ENCODE data around the gene HLA-B.
"Not testable (repeated sequence)": the region's sequence is repeated elsewhere in the genome, so short reads cannot be mapped to it uniquely, and the experiment has no call there.

HLA-B gene

GRCh38 chr6:31377029-31377428, 20.1 kb upstream of the HLA-B start:
- Mint-ChIP-seq H3K4me3 (no peak overlapping the region), H3K4me1 (no peaks in the 10 kb centered on the region), H3K27ac (no peak overlapping the region), H3K36me3 (ENCODE audit: low read depth) (no peaks in the 10 kb centered on the region), H3K27me3 (ENCODE audit: low read depth) (peaks cover 27% of the 10 kb centered on the region), H3K9me3 (peaks cover 3% of the 10 kb centered on the region)
- TF ChIP-seq, protein P1, sequence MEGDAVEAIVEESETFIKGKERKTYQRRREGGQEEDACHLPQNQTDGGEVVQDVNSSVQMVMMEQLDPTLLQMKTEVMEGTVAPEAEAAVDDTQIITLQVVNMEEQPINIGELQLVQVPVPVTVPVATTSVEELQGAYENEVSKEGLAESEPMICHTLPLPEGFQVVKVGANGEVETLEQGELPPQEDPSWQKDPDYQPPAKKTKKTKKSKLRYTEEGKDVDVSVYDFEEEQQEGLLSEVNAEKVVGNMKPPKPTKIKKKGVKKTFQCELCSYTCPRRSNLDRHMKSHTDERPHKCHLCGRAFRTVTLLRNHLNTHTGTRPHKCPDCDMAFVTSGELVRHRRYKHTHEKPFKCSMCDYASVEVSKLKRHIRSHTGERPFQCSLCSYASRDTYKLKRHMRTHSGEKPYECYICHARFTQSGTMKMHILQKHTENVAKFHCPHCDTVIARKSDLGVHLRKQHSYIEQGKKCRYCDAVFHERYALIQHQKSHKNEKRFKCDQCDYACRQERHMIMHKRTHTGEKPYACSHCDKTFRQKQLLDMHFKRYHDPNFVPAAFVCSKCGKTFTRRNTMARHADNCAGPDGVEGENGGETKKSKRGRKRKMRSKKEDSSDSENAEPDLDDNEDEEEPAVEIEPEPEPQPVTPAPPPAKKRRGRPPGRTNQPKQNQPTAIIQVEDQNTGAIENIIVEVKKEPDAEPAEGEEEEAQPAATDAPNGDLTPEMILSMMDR (IDR thresholded peaks at IDR 0.05; ENCODE audit: unreplicated experiment in 3 of 3) = no peak

DNA sequence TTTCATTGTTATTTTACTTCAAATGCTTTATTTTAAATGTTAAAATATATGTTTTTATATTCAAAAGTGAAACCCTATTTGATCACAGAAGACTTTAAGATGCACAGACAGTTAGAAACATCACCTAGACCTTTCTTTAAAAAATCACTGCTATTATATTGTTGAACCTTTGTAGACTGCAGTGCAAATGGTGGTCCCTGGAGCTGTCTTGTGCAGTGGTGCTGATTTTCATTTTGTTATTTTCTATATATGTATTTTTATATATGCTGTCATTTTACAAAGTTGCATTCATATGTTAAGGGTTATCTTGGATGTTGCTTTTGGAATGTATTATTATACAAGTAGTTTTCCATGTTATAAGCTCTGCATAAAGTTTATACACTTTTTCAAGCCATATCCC, 18.7 kb upstream of the HLA-B start:
- TF ChIP-seq, protein P1 (IDR thresholded peaks at IDR 0.05; ENCODE audit: unreplicated experiment in 3 of 3) = no peak
- peaks cover 5% of the 10 kb centered on the region for H3K9me3 Mint-ChIP-seq
- H3K4me1 Mint-ChIP-seq = no peaks in the 10 kb centered on the region
- peaks cover 27% of the 10 kb centered on the region for H3K27me3 Mint-ChIP-seq (ENCODE audit: low read depth)
- H3K4me3 Mint-ChIP-seq = no peak overlapping the region
- no peak overlapping the region for H3K27ac Mint-ChIP-seq
- H3K36me3 Mint-ChIP-seq (ENCODE audit: low read depth) = no peaks in the 10 kb centered on the region

- not testable (repeated sequence) for H3K9me3 Mint-ChIP-seq; H3K27ac Mint-ChIP-seq; H3K36me3 Mint-ChIP-seq (ENCODE audit: low read depth); H3K4me1 Mint-ChIP-seq; H3K4me3 Mint-ChIP-seq
- peaks cover 38% of the 10 kb centered on the region for H3K27me3 Mint-ChIP-seq (ENCODE audit: low read depth)
These were observed 17.1 kb upstream of the HLA-B start for GRCh38 chr6:31374118-31374517.

DNA sequence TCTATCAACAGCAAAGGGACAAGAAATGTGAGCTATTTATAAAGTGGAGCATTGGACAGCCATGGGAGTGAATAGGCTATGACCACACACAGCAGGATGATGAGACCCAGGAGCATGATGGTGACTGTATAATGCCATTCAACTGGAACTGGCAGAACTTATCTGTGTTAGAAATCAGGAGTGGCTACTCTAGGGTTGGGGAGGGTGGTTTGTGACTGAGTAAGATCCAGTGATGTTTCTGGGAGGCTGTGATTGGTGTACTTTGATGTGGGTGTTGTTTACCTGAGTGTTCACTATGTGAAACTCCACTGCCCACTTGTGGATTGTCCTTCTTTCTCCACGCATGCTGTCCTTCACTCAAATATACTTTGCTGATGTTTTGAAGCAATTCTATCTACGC, 11.5 kb upstream of the HLA-B start:
- Mint-ChIP-seq H3K9me3 (peaks cover 8% of the 10 kb centered on the region), H3K4me3 (no peak overlapping the region), H3K27me3 (ENCODE audit: low read depth) (peaks cover 87% of the 10 kb centered on the region), H3K4me1 (no peaks in the 10 kb centered on the region), H3K36me3 (ENCODE audit: low read depth) (no peaks in the 10 kb centered on the region), H3K27ac (no peak overlapping the region)
- TF ChIP-seq, protein P1 (IDR thresholded peaks at IDR 0.05; ENCODE audit: unreplicated experiment in 3 of 3) = no peak

DNA sequence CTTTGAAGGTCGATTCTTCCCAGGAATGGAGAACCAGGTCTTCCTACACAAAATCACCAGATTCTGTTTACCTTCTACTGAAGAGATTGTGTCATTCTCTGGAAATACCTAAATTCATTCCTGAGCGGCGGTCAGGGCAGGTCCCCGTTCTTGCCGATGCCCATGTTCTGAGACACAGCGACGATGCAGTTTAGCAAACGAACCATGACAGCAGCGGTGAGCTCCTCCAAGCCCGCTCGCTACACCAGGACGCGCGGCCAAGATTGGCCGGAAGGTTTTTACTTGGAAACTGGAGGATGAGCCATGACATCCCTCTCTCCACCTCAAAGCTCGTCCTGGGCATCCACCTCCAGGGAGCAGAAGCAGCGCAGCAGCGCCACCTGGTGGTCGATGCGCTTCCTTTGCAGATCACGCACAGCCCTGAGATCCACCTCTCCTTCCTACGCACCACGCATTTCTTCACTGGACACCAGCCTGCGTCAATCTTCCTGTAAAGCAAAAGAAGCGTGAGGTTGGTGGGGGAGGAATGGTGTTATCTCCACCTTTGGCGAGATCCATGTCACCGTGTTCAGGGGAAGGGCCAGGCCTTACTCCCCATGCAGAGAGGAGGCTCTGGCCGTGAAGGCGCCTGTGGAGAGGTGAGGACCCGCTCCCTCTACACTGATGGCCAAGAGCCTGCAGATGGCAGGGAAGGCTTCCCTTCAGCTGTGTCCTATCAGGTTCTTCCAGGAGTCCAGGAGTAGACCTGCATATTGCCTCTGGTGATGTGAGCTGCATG, 9.9 kb upstream of the HLA-B start:
- Mint-ChIP-seq H3K27me3 (ENCODE audit: low read depth) (peaks cover 89% of the 10 kb centered on the region), H3K9me3 (peaks cover 3% of the 10 kb centered on the region), H3K36me3 (ENCODE audit: low read depth) (no peaks in the 10 kb centered on the region), H3K27ac (no peak overlapping the region), H3K4me1 (no peaks in the 10 kb centered on the region), H3K4me3 (no peak overlapping the region)
- TF ChIP-seq, protein P1 (IDR thresholded peaks at IDR 0.05; ENCODE audit: unreplicated experiment in 3 of 3) = peak; percentile 85 to 90 (median 89)

- Mint-ChIP-seq H3K4me1 (no peaks in the 10 kb centered on the region), H3K9me3 (peaks cover 4% of the 10 kb centered on the region), H3K36me3 (ENCODE audit: low read depth) (no peaks in the 10 kb centered on the region), H3K4me3 (no peak overlapping the region), H3K27me3 (ENCODE audit: low read depth) (peaks cover 96% of the 10 kb centered on the region), H3K27ac (no peak overlapping the region)
- TF ChIP-seq, protein P1 (IDR thresholded peaks at IDR 0.05; ENCODE audit: unreplicated experiment in 3 of 3) = no peak
These were observed 8.9 kb upstream of the HLA-B start for GRCh38 chr6:31365864-31366263.
